Ishikawa (cell line): ENCODE data around the gene PGAM5.

ENCODE experiments used
- CEBPB ChIP-seq: IDR thresholded peaks from 2 replicates; pipeline ENCODE4 v1.6.1; 2012
- CREB1 ChIP-seq: IDR thresholded peaks from 2 replicates; pipeline ENCODE4 v1.6.1; 2012; ENCODE audit warnings: low read depth
- EGR1 ChIP-seq: IDR thresholded peaks from 2 replicates; pipeline ENCODE4 v1.6.1; 2012
- EP300 ChIP-seq: IDR thresholded peaks from 2 replicates; pipeline ENCODE4 v1.6.1; 2012; ENCODE audit warnings: borderline replicate concordance
- FOXM1 ChIP-seq: IDR thresholded peaks from 2 replicates; pipeline ENCODE4 v1.6.1; 2012; ENCODE audit warnings: low read depth, borderline replicate concordance
- MAX ChIP-seq: IDR thresholded peaks from 2 replicates; pipeline ENCODE4 v1.6.1; 2012
- NFIC ChIP-seq: IDR thresholded peaks from 2 replicates; pipeline ENCODE4 v1.6.1; 2012
- RAD21 ChIP-seq: IDR thresholded peaks from 2 replicates; pipeline ENCODE4 v1.6.1; 2012; ENCODE audit warnings: low read depth
- REST ChIP-seq: IDR thresholded peaks from 2 replicates; pipeline ENCODE4 v1.6.1; 2012; ENCODE audit warnings: low read depth, mild to moderate bottlenecking
- TAF1 ChIP-seq: IDR thresholded peaks from 2 replicates; pipeline ENCODE4 v1.6.1; 2012; ENCODE audit warnings: low read depth, mild to moderate bottlenecking
- TCF12 ChIP-seq: IDR thresholded peaks from 2 replicates; pipeline ENCODE4 v1.6.1; 2012; ENCODE audit warnings: low read depth
- TEAD4 ChIP-seq: IDR thresholded peaks from 2 replicates; pipeline ENCODE4 v1.6.1; 2012
- USF1 ChIP-seq: IDR thresholded peaks from 2 replicates; pipeline ENCODE4 v1.6.1; 2012
- YY1 ChIP-seq: IDR thresholded peaks from 2 replicates; pipeline ENCODE4 v1.6.1; 2012; ENCODE audit warnings: low read depth
- ZBTB7A ChIP-seq: IDR thresholded peaks from 2 replicates; pipeline ENCODE4 v1.6.1; 2012; ENCODE audit warnings: low read depth

The PGAM5 gene

GRCh38 chr12:132740652-132741051, 30.0 kb downstream of the PGAM5 start:
- TF ChIP-seq NFIC (no peak), EGR1 (no peak), RAD21 (no peak), CREB1 (no peak), ZBTB7A (no peak), EP300 (no peak), TAF1 (no peak), CEBPB (no peak), USF1 (no peak), TCF12 (no peak), REST (no peak), TEAD4 (no peak), YY1 (no peak)

GRCh38 chr12:132741620-132742019, 31.0 kb downstream of the PGAM5 start:
- TF ChIP-seq MAX (no peak), FOXM1 (no peak), USF1 (no peak), YY1 (no peak), REST (no peak)

- no peak for TF ChIP-seq CEBPB
- no peak for TF ChIP-seq NFIC
- no peak for TF ChIP-seq TCF12
- no peak for TF ChIP-seq REST
- TF ChIP-seq EP300, result no peak
- no peak for TF ChIP-seq ZBTB7A
- TF ChIP-seq TAF1, result no peak
- TF ChIP-seq CREB1, result no peak
- no peak for TF ChIP-seq TEAD4
- no peak for TF ChIP-seq EGR1
- TF ChIP-seq USF1, result no peak
Measured at GRCh38 chr12:132743831-132744230, 33.2 kb downstream of the PGAM5 start.

GRCh38 chr12:132746613-132747012, 36.0 kb downstream of the PGAM5 start:
- TF ChIP-seq USF1, result no peak
- no peak for TF ChIP-seq EP300
- no peak for TF ChIP-seq TAF1
- TF ChIP-seq YY1, result no peak
- TF ChIP-seq ZBTB7A, result no peak
- no peak for TF ChIP-seq NFIC
- no peak for TF ChIP-seq CEBPB
- no peak for TF ChIP-seq MAX
- TF ChIP-seq TEAD4, result no peak
- no peak for TF ChIP-seq TCF12
- TF ChIP-seq RAD21, result no peak
- no peak for TF ChIP-seq REST
